Activated gamma-delta T cell treated with anti-CD3 and anti-CD28 coated beads, Interleukin-2, amount 50 U/mL, for 16 hours (primary cell): ENCODE data around the gene OR6X1.
"Not testable (repeated sequence)": the region's sequence is repeated elsewhere in the genome, so short reads cannot be mapped to it uniquely, and the experiment has no call there.

Experiments
- DNase-seq: peaks from one replicate; pipeline ENCODE4 v3.0.0-alpha.2; 2020; ENCODE audit warnings: low read depth

OR6X1 gene

GRCh38 chr11:123753110-123753509, 1.2 kb downstream of the OR6X1 start:
- DNase-seq: no peak

GRCh38 chr11:123751781-123752180, 2.5 kb downstream of the OR6X1 start:
- no peak for DNase-seq

GRCh38 chr11:123748349-123748748, 6.0 kb downstream of the OR6X1 start:
- DNase-seq: not testable (repeated sequence)

DNA sequence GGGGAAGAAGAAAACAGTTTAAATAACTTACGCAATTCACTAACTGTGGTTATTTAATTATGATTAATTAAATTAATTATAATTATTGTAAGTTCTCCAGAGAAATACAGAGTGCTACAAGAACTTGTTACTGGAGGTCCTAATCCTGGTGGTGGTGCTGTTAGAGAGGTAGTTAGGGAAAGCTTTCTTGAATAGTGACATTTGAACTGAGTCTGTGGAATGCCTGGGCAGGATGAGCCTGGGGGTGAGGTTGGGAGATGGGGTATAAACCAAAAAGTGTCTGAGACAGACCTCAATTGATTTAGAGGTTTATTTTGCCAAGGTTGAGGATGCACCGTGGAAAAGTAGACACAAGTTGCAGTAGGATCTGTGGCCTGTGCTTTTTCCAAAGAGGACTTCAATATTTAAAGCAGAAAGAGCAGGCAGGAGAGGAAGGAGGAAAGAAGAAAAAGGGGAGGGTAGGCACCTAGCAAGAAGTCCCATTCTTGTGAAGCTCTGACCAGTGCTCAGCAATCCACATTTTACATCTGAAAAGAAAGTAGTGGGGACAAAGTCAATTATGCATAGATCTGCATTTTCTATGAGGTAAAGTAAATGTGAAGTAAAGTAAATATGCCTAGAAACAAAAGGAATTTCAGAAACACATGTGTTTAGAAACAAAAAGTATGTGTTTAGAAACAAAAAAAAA, 8.4 kb downstream of the OR6X1 start:
- DNase-seq: no peak

DNA sequence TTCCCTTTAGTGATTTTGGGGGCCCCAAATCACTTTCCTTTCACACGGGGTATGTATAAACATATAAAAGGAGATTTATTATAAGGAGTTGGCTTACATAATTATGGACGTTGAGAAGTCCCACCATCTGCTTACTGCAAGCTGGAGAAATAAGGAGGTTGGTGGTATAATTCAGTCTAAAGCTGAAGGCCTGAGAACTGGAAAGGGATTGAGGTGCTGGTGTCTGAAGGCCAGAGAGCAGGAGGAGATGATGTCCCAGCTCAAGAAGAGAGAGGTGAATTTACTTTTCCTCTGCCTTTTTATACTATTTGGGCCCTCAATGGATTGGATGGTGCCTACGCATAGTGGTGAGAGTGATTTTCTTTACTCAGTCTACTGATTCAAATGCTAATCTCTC, 11.6 kb downstream of the OR6X1 start:
- no peak for DNase-seq

GRCh38 chr11:123742031-123742723, 12.1 kb downstream of the OR6X1 start:
- DNase-seq: no peak

DNA sequence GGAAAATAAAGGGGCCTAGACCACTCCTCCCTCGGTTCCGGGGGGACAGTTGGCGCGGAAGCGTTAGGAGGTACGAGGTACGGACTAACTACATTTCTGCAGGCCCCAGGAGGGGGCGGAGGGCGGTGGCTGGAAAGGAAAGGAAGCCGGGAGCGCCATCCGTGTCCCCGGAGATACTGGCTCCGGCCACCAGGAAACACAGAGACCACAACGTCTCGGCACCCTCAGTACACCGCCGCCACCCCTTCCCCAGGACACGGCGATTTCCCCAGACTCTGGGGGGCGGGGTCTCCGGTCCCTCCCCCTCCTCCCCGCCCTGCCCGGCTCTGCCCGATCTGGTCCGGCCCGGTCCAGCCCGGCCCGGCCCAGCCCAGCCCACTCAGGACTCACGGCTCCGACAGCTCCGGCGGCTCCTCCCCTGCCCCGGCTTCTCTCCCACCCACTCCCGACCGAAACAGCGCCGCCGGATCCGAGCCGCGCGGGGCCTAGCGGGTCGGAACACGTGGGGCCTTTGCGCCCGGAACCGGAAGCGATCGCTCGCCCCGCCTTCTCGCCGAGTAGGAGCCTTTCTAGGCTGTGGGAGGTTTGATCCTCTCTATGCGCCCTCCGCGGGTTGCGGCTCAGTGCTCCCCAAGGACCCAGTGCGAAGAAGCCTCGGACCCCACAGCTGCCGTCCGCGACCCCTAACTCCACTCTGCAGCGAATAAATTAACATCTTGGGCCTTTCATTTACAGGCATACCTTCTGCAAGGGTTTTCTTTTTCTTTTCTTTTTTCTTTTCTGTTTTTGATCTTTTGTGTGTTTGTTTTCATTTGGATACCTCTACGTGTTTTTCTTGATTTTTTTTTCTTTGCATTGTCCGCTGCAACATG, 12.9 kb downstream of the OR6X1 start, which contains the start of gene ZNF202:
TSS of gene ZNF202 (minus strand) at position 502 of the 872 bp plus-strand sequence. CDS start 10,772 bp downstream, outside the sequence.
- DNase-seq: peak; percentile 85

GRCh38 chr11:123740787-123741158, 13.5 kb downstream of the OR6X1 start:
- no peak for DNase-seq

GRCh38 chr11:123738374-123738773, 15.9 kb downstream of the OR6X1 start:
- DNase-seq: no peak

DNA sequence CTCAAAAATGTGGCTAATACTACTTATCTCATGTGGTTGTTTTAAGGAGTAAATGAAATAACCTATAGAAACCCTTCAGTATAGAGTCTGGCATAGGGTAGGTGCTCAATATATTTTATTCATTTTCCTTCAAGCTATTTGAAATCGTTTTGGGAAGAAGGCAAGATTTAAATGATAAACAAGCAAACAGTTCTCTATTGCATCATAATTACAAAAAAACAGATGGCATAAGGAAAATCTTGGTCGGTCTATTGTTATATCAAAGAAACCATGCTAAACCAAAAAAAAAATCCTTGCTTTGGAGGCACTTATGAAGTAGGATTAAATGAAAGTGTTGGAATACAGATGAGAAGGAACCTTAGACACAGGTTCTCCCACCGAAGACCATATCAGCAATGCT, 17.5 kb downstream of the OR6X1 start:
- DNase-seq: no peak

DNA sequence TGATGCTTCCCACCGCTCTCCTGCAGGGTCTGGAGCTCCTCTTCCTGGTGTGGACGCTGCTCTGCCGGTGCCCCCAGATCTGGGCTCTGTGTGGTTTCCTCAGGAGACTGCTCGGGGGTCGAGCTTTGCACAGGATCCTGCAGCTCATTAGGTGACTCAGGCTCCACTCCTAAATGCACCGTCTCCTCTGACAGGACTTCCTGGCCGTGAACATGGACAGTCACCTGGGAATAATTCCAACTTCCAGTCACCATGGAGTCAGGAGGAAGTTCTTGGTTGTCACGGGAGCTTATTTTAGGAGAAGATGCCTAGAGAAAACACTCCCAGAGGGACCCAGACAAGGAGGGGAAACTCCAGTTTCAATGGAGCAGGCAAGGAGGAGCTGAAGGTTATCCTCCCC, 24.7 kb downstream of the OR6X1 start:
- no peak for DNase-seq

- DNase-seq: no peak
Observed at GRCh38 chr11:123725995-123726655, 28.2 kb downstream of the OR6X1 start.

- no peak for DNase-seq
Observed at GRCh38 chr11:123719452-123719851, 34.9 kb downstream of the OR6X1 start.

DNA sequence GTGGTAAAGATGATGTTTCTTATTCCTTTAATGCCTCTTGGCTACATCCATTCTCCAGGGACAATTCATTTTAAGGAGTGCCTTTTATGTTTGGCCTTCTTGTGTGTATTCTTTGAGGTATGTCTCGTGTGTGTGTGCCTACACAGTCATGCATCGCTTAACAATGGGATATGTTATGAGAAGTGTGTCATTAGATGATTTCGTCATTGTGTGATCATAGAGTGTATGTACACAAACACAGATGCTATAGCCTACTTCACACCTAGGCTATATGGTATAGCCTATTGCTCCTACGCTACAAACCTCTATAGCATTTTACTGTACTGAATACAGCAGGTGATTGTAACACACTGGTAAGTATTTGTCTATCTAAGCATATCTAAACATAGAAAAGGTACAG, 35.8 kb downstream of the OR6X1 start:
- no peak for DNase-seq

- DNase-seq: no peak
Observed at GRCh38 chr11:123718063-123718462, 36.3 kb downstream of the OR6X1 start.

GRCh38 chr11:123712627-123713026, 41.7 kb downstream of the OR6X1 start:
- DNase-seq: not testable (repeated sequence)

- peak; percentile 22 for DNase-seq
Observed at GRCh38 chr11:123707606-123708205, 46.6 kb downstream of the OR6X1 start.

DNA sequence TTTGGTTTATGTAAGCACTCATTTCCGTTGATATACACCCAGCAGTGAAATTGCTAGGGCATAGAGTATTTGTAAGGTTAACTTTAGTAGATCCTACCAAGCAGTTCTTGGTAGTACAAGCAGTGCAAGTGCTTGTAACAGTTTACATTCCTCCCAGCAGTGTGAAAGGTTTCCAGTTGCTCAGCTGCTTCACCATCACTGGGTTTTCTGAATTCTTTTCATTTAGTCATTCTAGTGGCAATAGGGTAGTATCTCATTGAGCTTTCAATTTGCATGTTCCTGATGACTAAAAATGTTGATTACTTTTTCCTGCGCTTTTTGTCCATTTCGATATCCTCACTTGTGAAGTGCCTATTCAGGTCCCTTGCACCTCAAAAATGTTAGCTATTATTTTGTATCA, 47.1 kb downstream of the OR6X1 start:
- no peak for DNase-seq

GRCh38 chr11:123704341-123704740, 50.0 kb downstream of the OR6X1 start:
- no peak for DNase-seq
